Duodenal mucosa (tissue), 2 donors: ENCODE measurements around the gene ELMO1.

ENCODE experiments used
- H3K27ac ChIP-seq: one replicate; pipeline ENCODE4 v1.7.0; 2013; ENCODE audit warnings: low read depth, low read length
- H3K27me3 ChIP-seq, 2 donors: one replicate each; pipeline ENCODE4 v1.7.0; 2013; ENCODE audit warnings: low read length in 2 of 2, control low read depth in 1 of 2; ENCODE audit not compliant: insufficient read depth in 2 of 2, control insufficient read depth in 1 of 2
- H3K36me3 ChIP-seq, 2 donors: one replicate each; pipeline ENCODE4 v1.7.0; 2013; ENCODE audit warnings: low read length in 2 of 2, control low read depth in 1 of 2; ENCODE audit not compliant: insufficient read depth in 2 of 2, control insufficient read depth in 1 of 2
- H3K4me1 ChIP-seq, 2 donors: one replicate each; pipeline ENCODE4 v1.7.0; 2013; ENCODE audit warnings: low read length in 2 of 2, control low read depth in 1 of 2; ENCODE audit not compliant: insufficient read depth in 2 of 2, control insufficient read depth in 1 of 2
- H3K4me3 ChIP-seq, 2 donors: one replicate each; pipeline ENCODE4 v1.7.0; 2013; ENCODE audit warnings: low read length in 2 of 2, low read depth in 1 of 2
- H3K9ac ChIP-seq, 2 donors: one replicate each; pipeline ENCODE4 v1.7.0; 2013; ENCODE audit warnings: low read length in 2 of 2, low read depth in 1 of 2
- H3K9me3 ChIP-seq, 2 donors: one replicate each; pipeline ENCODE4 v1.7.0; 2013; ENCODE audit warnings: low read length in 2 of 2, control low read depth in 1 of 2; ENCODE audit not compliant: control insufficient read depth in 1 of 2

The ELMO1 gene

DNA sequence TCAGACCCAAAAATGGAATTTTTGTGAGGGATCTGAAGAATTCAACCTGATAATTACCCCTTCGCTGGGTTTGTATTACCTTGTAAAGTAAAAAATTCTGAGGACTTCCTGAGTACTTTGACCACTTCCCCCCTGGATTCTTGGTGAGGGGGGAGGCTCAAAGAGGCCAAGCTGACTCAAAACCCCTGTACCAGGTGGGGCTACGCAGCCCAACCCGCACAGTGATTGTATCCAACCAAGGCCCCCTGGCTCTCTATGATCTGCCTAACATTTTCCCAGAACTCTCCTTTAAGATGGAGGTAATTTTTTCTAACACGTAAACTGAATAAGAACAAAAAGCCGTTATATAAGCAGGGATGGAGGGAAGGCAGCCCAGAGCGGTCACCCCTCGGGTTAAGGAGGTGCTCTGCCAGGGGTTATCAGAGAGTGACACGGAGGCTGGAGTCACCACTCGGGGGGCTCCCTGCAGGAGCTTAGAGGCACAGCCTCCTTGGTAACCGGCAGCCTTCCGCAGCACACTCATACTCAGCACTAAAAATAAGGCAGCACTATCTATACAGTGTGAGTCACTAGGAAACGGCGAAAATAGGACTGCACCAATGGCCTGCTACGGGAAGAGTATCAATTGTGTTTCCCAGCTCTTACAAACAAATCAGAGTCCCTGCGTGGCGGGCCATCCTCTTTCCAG lies 255.4 kb downstream of the ELMO1 start:
- Histone ChIP-seq H3K4me3 (no peak overlapping the region), H3K9ac (no peak overlapping the region), H3K36me3 (peaks cover 2 to 6% of the 10 kb centered on the region in 2 donors), H3K27me3 (no peaks in the 10 kb centered on the region), H3K27ac (no peak overlapping the region), H3K4me1 (no peaks in the 10 kb centered on the region), H3K9me3 (no peaks in the 10 kb centered on the region)

DNA sequence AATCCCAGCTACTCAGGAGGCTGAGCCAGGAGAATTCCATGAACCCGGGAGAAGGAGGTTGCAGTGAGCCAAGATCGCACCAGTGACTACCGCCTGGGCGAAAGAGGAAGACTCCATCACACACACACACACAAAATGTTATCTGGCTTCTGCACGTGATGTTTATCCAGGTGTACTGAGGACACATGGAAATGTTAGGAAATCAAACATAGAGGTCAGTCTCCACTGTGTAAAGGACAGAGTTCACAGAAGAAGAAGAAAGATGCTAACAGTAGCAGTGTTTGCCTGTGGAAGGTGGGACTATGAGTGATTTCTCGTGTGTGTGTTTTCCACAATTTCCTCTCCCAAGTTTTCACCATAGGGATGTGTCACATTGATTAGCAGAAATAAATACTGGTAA lies 256.9 kb downstream of the ELMO1 start:
- H3K9me3 ChIP-seq = no peaks in the 10 kb centered on the region
- peaks cover 2 to 6% of the 10 kb centered on the region in 2 donors for H3K36me3 ChIP-seq
- no peak overlapping the region for H3K27ac ChIP-seq

DNA sequence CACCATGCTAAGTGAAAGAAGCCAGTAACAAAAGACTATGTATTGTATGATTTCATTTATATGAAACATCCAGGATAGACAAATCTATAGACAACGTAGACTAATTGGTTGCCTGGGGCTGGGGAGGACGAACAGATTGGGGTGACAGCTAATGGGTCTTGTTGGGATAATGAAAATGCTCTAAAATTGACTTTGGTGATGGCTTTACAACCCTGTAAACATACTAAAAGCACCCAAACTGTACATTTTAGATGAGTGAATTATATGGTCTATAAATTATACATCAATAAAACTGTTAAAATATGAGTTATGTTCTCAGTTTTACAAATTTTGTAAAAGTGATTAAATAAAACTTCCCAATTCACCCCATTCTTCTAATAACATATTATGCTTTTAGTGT lies 261.5 kb downstream of the ELMO1 start:
- no peak overlapping the region for H3K27ac ChIP-seq
- no peaks in the 10 kb centered on the region for H3K4me1 ChIP-seq
- H3K9ac ChIP-seq = no peak overlapping the region
- no peak overlapping the region for H3K4me3 ChIP-seq
- no peaks in the 10 kb centered on the region for H3K9me3 ChIP-seq
- no peaks in the 10 kb centered on the region for H3K36me3 ChIP-seq
- H3K27me3 ChIP-seq = no peaks in the 10 kb centered on the region

More for the DNA sequence above, 256.9 kb downstream of the ELMO1 start:
- H3K4me1 ChIP-seq = no peaks in the 10 kb centered on the region
- H3K9ac ChIP-seq = no peak overlapping the region
- H3K27me3 ChIP-seq = no peaks in the 10 kb centered on the region
- no peak overlapping the region for H3K4me3 ChIP-seq

DNA sequence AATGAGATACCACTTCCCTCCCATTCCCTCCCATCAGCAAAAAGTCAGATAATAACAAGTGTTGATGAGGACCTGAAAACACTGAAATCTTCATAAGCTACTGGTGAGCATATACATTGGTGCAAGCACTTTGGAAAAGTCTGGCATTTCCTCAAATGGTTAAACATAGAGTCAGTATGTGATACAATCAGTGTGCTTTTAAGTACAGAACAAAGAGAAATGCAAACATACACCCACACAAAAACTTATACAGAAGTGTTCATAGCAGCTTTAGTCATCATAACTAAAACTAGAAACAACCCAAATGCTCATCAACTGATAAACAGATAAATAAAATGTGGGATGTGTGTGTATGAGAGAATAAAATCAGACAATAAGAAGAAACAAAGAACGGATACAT lies 261.9 kb downstream of the ELMO1 start:
- no peak overlapping the region for H3K9ac ChIP-seq
- H3K9me3 ChIP-seq = no peaks in the 10 kb centered on the region
- no peak overlapping the region for H3K27ac ChIP-seq
- H3K4me3 ChIP-seq = no peak overlapping the region
- H3K36me3 ChIP-seq = no peaks in the 10 kb centered on the region
- peaks cover 0 to 3% of the 10 kb centered on the region in 2 donors for H3K4me1 ChIP-seq
- no peaks in the 10 kb centered on the region for H3K27me3 ChIP-seq

DNA sequence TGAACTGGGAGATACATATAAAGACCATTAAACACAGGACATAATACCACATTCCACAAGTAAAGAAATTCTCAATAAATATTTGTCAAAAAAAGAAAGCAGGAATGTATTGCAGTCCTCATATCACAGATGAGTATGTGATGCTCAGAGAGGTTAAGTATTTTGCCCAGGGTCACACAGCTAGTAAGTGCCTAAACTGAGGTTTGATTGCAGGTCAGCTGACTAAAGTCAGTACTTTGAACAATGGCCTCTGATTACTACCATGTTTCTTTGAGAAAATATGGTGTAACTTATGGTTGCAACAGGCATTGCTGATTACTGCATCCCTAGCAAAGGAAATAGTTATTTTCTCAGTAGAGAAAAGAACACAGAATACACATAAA lies 267.1 kb downstream of the ELMO1 start:
- H3K4me3 ChIP-seq = no peak overlapping the region
- no peaks in the 10 kb centered on the region for H3K36me3 ChIP-seq
- no peak overlapping the region for H3K27ac ChIP-seq
- no peak overlapping the region for H3K9ac ChIP-seq
- H3K27me3 ChIP-seq = no peaks in the 10 kb centered on the region
- peaks cover 0 to 6% of the 10 kb centered on the region in 2 donors for H3K4me1 ChIP-seq
- H3K9me3 ChIP-seq = no peaks in the 10 kb centered on the region

DNA sequence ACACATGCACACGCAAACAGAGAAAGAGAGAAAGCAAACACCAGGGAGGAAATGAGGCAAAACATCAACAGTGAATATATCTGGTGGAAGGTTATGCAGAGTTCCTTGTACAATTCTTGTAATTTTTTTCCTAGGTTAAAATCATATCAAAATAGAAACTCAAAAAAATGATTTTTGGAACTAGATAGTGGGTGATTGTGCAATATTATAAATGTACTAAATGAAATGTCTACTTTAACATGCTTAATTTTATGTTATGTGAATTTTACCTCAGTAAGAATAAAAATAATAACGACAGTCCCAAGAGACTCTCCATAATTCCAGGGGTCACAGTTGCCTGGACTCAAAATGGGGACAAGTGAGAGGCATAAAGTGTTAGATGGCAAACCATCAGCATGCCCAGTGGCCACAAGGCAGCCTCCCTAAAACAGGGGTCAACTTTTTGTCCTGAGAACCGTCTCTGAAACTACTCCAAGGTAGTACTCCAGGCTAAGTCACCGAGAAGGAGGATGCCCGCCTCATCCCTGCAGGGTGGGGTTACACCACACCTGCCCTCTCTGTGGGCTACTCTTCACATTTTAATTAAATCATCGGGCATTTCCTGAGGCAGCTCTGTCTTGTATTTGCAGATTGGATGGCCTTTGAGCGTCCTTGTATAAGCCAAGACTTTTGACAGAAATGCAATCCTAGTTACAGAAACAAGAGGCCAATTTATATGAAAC lies 267.7 kb downstream of the ELMO1 start:
- no peak overlapping the region for H3K4me3 ChIP-seq
- no peak overlapping the region for H3K9ac ChIP-seq
- no peaks in the 10 kb centered on the region for H3K9me3 ChIP-seq
- H3K27ac ChIP-seq = no peak overlapping the region
- H3K27me3 ChIP-seq = no peaks in the 10 kb centered on the region
- no peaks in the 10 kb centered on the region for H3K36me3 ChIP-seq
- H3K4me1 ChIP-seq = peaks cover 0 to 6% of the 10 kb centered on the region in 2 donors

DNA sequence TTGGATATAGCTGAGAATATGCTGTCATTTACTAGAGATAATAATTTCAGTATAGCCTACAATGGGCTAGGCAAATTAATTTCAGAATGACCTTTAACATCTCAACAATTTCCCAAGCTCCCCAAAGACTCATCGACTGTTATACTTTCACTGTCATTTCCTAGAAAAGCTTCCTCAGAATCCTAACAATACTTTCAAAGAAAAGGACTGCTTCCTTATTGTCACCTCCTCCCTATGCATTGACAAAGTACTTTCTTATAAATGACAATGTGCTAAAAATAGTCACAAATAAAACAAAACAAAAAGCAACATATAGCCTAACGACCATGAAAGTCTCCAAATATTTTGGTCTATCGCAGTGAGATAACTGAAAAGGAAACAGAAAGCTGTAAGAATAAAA lies 272.6 kb downstream of the ELMO1 start:
- H3K4me3 ChIP-seq = no peak overlapping the region
- H3K36me3 ChIP-seq = no peaks in the 10 kb centered on the region
- no peaks in the 10 kb centered on the region for H3K4me1 ChIP-seq
- H3K27ac ChIP-seq = no peak overlapping the region
- H3K27me3 ChIP-seq = no peaks in the 10 kb centered on the region
- H3K9me3 ChIP-seq = no peaks in the 10 kb centered on the region
- no peak overlapping the region for H3K9ac ChIP-seq

DNA sequence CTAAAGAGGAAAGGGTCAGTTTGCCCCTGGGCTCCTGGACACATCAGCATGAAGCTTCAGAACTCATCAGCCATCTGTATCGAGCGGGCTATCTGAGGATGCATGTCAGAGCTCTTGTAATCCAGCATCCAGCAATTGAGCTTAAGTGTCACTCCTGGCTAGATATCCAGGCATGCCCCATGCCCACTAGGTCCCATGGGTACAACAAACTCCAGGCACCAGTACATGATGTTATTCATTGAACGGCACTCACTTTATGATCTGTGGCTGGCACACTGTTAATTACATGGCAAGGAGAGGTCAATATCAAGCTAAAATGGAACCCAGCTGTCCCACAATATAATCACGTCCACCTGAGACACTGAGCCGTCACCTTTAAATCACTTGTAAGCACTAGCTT lies 274.2 kb downstream of the ELMO1 start:
- Histone ChIP-seq H3K27me3 (no peaks in the 10 kb centered on the region), H3K27ac (no peak overlapping the region), H3K9me3 (no peaks in the 10 kb centered on the region), H3K9ac (no peak overlapping the region), H3K4me1 (no peaks in the 10 kb centered on the region), H3K4me3 (no peak overlapping the region), H3K36me3 (no peaks in the 10 kb centered on the region)

DNA sequence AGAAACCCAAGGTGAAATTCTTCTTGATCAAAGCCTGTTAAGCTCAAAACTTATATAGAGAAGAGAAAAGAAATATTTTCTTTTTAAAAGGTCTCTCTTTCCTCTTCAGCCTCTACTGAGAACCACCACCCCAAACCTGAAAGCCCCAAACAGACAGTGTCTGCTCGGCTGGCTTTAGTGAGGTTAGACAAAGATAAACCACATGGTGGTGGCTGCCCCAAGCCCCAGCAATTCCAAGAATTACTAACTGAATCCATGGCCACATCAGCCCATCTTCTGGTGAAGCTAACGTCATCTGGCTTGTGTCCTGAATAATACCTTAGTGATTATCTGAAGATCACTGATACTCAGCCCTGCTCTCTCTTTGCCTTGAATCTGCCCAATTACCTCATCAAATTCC lies 275.0 kb downstream of the ELMO1 start:
- no peaks in the 10 kb centered on the region for H3K4me1 ChIP-seq
- H3K4me3 ChIP-seq = no peak overlapping the region
- no peaks in the 10 kb centered on the region for H3K27me3 ChIP-seq
- no peak overlapping the region for H3K27ac ChIP-seq
- no peak overlapping the region for H3K9ac ChIP-seq
- no peaks in the 10 kb centered on the region for H3K36me3 ChIP-seq
- no peaks in the 10 kb centered on the region for H3K9me3 ChIP-seq

DNA sequence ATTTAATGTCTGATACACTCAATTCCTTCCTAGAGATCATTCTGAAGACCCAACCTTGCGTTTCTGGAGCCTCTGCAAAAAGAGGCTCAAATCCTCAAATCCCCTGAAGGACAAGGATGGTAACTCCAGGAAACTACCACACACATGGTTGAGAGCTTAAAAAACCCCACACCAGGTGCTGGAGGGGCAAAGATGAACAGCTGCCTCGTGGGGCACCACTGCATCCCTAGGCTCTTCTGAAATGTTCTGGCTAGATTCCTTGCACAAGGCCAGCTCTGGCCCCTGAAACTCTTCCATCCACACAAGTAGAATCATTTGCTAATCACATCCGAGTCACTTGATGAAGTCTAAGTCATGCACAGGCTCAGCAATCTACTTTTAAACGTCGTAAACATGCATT lies 286.6 kb downstream of the ELMO1 start:
- Histone ChIP-seq H3K27ac (no peak overlapping the region), H3K4me3 (no peak overlapping the region), H3K9me3 (peaks cover 0 to 2% of the 10 kb centered on the region in 2 donors)

More for the DNA sequence above, 286.6 kb downstream of the ELMO1 start:
- Histone ChIP-seq H3K4me1 (no peaks in the 10 kb centered on the region), H3K27me3 (no peaks in the 10 kb centered on the region), H3K36me3 (no peaks in the 10 kb centered on the region), H3K9ac (no peak overlapping the region)
